Caco-2 (cell line): ENCODE results near the gene P3R3URF. TPM values are rescaled to one million over a fixed set of nuclear protein-coding genes. Genes with fewer than 3 reads are reported as not detected.

Experiments
- BruUV-seq: library from RNA; stranded (reverse); fragments of 400-500 nt; replicated peaks from 2 replicates; lab custom pipeline; 2021; lab: Mats Ljungman, UMichigan
- CTCF ChIA-PET: fragments of 300-600 bp; sonication (Branson Sonifier 250); formaldehyde crosslinking; loops from one replicate; lab custom pipeline; 2022; ENCODE audit warnings: antibody characterized with exemption; lab: Charles Lee
- POLR2A ChIA-PET: fragments of 300-600 bp; sonication (Branson Sonifier 250); formaldehyde crosslinking; loops from one replicate; lab custom pipeline; 2022; ENCODE audit warnings: antibody characterized with exemption; lab: Charles Lee
- DNase-seq, 2 experiments: peaks; one replicate each; pipeline versions ENCODE4 v3.0.0 to v3.0.0-alpha.2; 2020 to 2022
- H3K27me3 ChIP-seq: replicated peaks from 2 replicates; pipeline ENCODE4 v1.6.0; 2011; ENCODE audit warnings: low read length; ENCODE audit not compliant: control insufficient read depth, insufficient read depth
- H3K36me3 ChIP-seq: 2 replicates; pipeline ENCODE4 v1.5.1; 2011; ENCODE audit warnings: low read length; ENCODE audit not compliant: control insufficient read depth, insufficient read depth
- H3K4me1 ChIP-seq: fragments of 250-450 bp; sonication (Bioruptor Pico); 2 replicates; pipeline ENCODE4 v1.5.1; 2020; ENCODE audit warnings: mild to moderate bottlenecking
- H3K4me3 ChIP-seq: 2 replicates; pipeline ENCODE4 v1.5.1; 2011; ENCODE audit warnings: low read depth, mild to moderate bottlenecking, control low read depth, low read length
- H3K9me3 ChIP-seq: fragments of 250-450 bp; sonication (Bioruptor Pico); 2 replicates; pipeline ENCODE4 v1.5.1; 2020; ENCODE audit warnings: mild to moderate bottlenecking, moderate library complexity
- H3K27ac Mint-ChIP-seq: one replicate; pipeline ENCODE4 v1.8.0; 2022; ENCODE audit warnings: mixed read lengths; ENCODE audit not compliant: unreplicated experiment
- H3K27me3 Mint-ChIP-seq: one replicate; pipeline ENCODE4 v1.8.0; 2022; ENCODE audit warnings: mixed read lengths; ENCODE audit not compliant: insufficient read depth, unreplicated experiment
- H3K36me3 Mint-ChIP-seq: one replicate; pipeline ENCODE4 v1.8.0; 2022; ENCODE audit warnings: mild to moderate bottlenecking, mixed read lengths; ENCODE audit not compliant: insufficient read depth, unreplicated experiment
- H3K4me1 Mint-ChIP-seq: one replicate; pipeline ENCODE4 v1.8.0; 2022; ENCODE audit warnings: low read depth, mixed read lengths; ENCODE audit not compliant: unreplicated experiment
- H3K4me3 Mint-ChIP-seq: one replicate; pipeline ENCODE4 v1.8.0; 2022; ENCODE audit warnings: mild to moderate bottlenecking, moderate library complexity, mixed read lengths; ENCODE audit not compliant: unreplicated experiment
- H3K9me3 Mint-ChIP-seq: one replicate; pipeline ENCODE4 v1.8.0; 2022; ENCODE audit warnings: mixed read lengths; ENCODE audit not compliant: unreplicated experiment
- CTCF ChIP-seq, 2 experiments: fragments of 200-600 bp in 1 of 2; IDR thresholded peaks; 1 replicate in 1 of 2; 2 replicates in 1 of 2; pipeline versions ENCODE4 v1.5.1 to v1.8.0; 2011 to 2022; ENCODE audit warnings: antibody characterized with exemption in 1 of 2, control low read depth in 1 of 2, inconsistent platforms in 1 of 2, low read depth in 1 of 2, low read length in 1 of 2, mild to moderate bottlenecking in 1 of 2, moderate library complexity in 1 of 2; ENCODE audit not compliant: insufficient read depth in 1 of 2, severe bottlenecking in 1 of 2, unreplicated experiment in 1 of 2
- intact Hi-C: fragments of 100-400 bp; cut with micrococcal nuclease; formaldehyde crosslinking; loops from one replicate; pipeline ENCODE4 v1.10.0; 2022; ENCODE audit not compliant: unreplicated experiment
- total RNA-seq: library from RNA; stranded (reverse); gene quantifications from 2 replicates; pipeline ENCODE4 v1.2.3, GENCODE V29; 2022

P3R3URF gene
- total RNA-seq, 1 experiment from 2014 or later = not detected

GRCh38 chr1:46153228-46153627 is 23.1 kb downstream of the P3R3URF start:
- Mint-ChIP-seq H3K36me3 (no peaks in the 10 kb centered on the region), H3K27me3 (no peaks in the 10 kb centered on the region), H3K4me3 (no peak overlapping the region), H3K4me1 (peaks cover 6% of the 10 kb centered on the region), H3K27ac (no peak overlapping the region), H3K9me3 (no peaks in the 10 kb centered on the region)
- ChIA-PET POLR2A (no interaction called here), CTCF (no interaction called here)
- no peaks in the 10 kb centered on the region for H3K36me3 ChIP-seq
- intact Hi-C loops = no loop called here
- no peak for TF ChIP-seq CTCF (IDR thresholded peaks at IDR 0.05; ENCODE audit: insufficient read depth in 1 of 2, low read depth in 1 of 2, low read length in 1 of 2, severe bottlenecking in 1 of 2, unreplicated experiment in 1 of 2)
- no TSS peak for BruUV-seq
- DNase-seq = no peak
- H3K27me3 ChIP-seq = no peaks in the 10 kb centered on the region
- H3K9me3 ChIP-seq = no peaks in the 10 kb centered on the region
- H3K4me1 ChIP-seq = no peaks in the 10 kb centered on the region
- H3K4me3 ChIP-seq = no peak overlapping the region

GRCh38 chr1:46152016-46152415 is 24.3 kb downstream of the P3R3URF start:
- no peak for DNase-seq
- Histone ChIP-seq H3K4me1 (no peaks in the 10 kb centered on the region), H3K4me3 (no peak overlapping the region), H3K9me3 (no peaks in the 10 kb centered on the region), H3K27me3 (no peaks in the 10 kb centered on the region), H3K36me3 (no peaks in the 10 kb centered on the region)
- BruUV-seq = no TSS peak
- no peak overlapping the region for H3K4me3 Mint-ChIP-seq
- POLR2A ChIA-PET = no interaction called here
- H3K9me3 Mint-ChIP-seq = no peaks in the 10 kb centered on the region
- no peak for TF ChIP-seq CTCF (IDR thresholded peaks at IDR 0.05; ENCODE audit: insufficient read depth in 1 of 2, low read depth in 1 of 2, low read length in 1 of 2, severe bottlenecking in 1 of 2, unreplicated experiment in 1 of 2)
- no peaks in the 10 kb centered on the region for H3K27me3 Mint-ChIP-seq
- H3K4me1 Mint-ChIP-seq = peaks cover 6% of the 10 kb centered on the region
- CTCF ChIA-PET = no interaction called here
- H3K36me3 Mint-ChIP-seq = no peaks in the 10 kb centered on the region
- H3K27ac Mint-ChIP-seq = no peak overlapping the region
- intact Hi-C loops = no loop called here

GRCh38 chr1:46150085-46150484 is 26.2 kb downstream of the P3R3URF start:
- no peaks in the 10 kb centered on the region for H3K9me3 Mint-ChIP-seq
- no peaks in the 10 kb centered on the region for H3K27me3 ChIP-seq
- H3K4me3 ChIP-seq = no peak overlapping the region
- TF ChIP-seq CTCF (IDR thresholded peaks at IDR 0.05; ENCODE audit: insufficient read depth in 1 of 2, low read depth in 1 of 2, low read length in 1 of 2, severe bottlenecking in 1 of 2, unreplicated experiment in 1 of 2) = no peak
- no TSS peak for BruUV-seq
- H3K27me3 Mint-ChIP-seq = no peaks in the 10 kb centered on the region
- H3K27ac Mint-ChIP-seq = no peak overlapping the region
- no peaks in the 10 kb centered on the region for H3K9me3 ChIP-seq
- no peaks in the 10 kb centered on the region for H3K36me3 ChIP-seq
- no peaks in the 10 kb centered on the region for H3K4me1 ChIP-seq
- ChIA-PET POLR2A (no interaction called here), CTCF (interaction anchor here (0.5 kb wide), 1 partner anchor 73 kb away, joined by 3 read pairs; no protein-coding TSS in a partner anchor)
- DNase-seq = no peak
- H3K4me1 Mint-ChIP-seq = peaks cover 6% of the 10 kb centered on the region
- no peak overlapping the region for H3K4me3 Mint-ChIP-seq
- intact Hi-C loops = no loop called here
- H3K36me3 Mint-ChIP-seq = no peaks in the 10 kb centered on the region
